Tibial artery (tissue), 4 donors: ENCODE measurements around the gene CAPSL.
"Not testable (repeated sequence)": the region's sequence is repeated elsewhere in the genome, so short reads cannot be mapped to it uniquely, and the experiment has no call there.

Experiments
- DNase-seq, 2 donors: peaks; one replicate each; pipeline ENCODE4 v3.0.0-alpha.2; 2019
- H3K27ac ChIP-seq, 2 donors: fragments of 200-600 bp; sonication (generic) in 1 of 2; 1 replicate in 1 of 2; 2 replicates in 1 of 2; pipeline ENCODE4 v1.5.1; 2018 to 2019; ENCODE audit warnings: mild to moderate bottlenecking in 1 of 2
- H3K27me3 ChIP-seq, 2 donors: fragments of 200-600 bp; sonication (generic) in 1 of 2; one replicate each; pipeline versions ENCODE4 v1.5.1 to v1.6.0; 2016 to 2019
- H3K36me3 ChIP-seq, 3 donors: fragments of 200-600 bp; sonication (generic) in 2 of 3; one replicate each; pipeline ENCODE4 v1.5.1; 2016 to 2019; ENCODE audit warnings: mild to moderate bottlenecking in 2 of 3
- H3K4me1 ChIP-seq, 4 donors: fragments of 200-600 bp; sonication (generic) in 2 of 4; 1 replicate in 3 of 4; 2 replicates in 1 of 4; pipeline ENCODE4 v1.5.1; 2016 to 2019
- H3K4me3 ChIP-seq, 2 donors: fragments of 200-600 bp; sonication (generic) in 1 of 2; 1 replicate in 1 of 2; 2 replicates in 1 of 2; pipeline ENCODE4 v1.5.1; 2018 to 2019; ENCODE audit warnings: mild to moderate bottlenecking in 2 of 2
- H3K9me3 ChIP-seq, 3 donors: fragments of 200-600 bp; sonication (generic) in 1 of 3; one replicate each; pipeline ENCODE4 v1.5.1; 2016 to 2019
- intact Hi-C: fragments of 100-400 bp; cut with DNase I; formaldehyde crosslinking; loops from one replicate; pipeline ENCODE4 v1.15.0; 2023; ENCODE audit warnings: low total_unique reads
- TF ChIP-seq, protein P1 (sequence below), 2 experiments: fragments of 200-600 bp in 1 of 2; fragments of 450-650 bp in 1 of 2; IDR thresholded peaks; one replicate each; pipeline ENCODE4 v1.5.1; 2017 to 2019; ENCODE audit warnings: antibody characterized with exemption in 2 of 2, mild to moderate bottlenecking in 1 of 2, moderate library complexity in 1 of 2

CAPSL gene

DNA sequence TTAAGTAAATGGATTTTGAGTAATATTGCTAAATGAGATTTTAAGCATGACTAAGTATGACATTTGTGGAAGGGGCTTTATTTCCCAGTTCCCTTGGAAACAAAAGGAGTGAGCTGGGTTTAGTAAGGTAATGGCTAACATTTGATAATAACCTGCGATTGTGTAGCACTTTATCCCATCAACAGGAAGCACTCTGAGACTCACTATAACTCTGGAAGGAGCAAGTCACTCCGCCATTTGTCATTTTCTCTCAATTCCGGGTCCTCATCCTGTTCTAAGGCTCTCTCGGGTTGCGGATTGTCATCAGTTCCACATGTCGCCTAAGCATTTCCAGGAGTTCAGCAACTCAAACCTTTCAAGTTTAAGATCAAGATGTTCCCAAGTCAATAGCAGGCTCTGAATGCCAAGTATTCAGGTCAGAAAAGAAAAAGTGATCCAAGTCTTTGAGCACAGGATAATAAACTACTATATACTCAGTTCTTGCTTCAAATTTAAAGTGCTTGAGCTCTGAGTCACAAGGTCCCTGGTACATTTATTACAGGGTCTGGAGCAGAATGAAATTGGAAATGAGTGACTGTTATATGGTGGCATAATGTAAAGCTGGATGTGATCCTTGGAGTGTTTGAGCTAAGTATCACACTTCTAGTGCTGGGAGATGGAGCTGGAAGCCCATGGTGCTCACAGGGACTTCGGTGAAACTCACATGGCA is 39.3 kb downstream of the CAPSL start:
- intact Hi-C loops = no loop called here
- Histone ChIP-seq H3K4me3 (no peak overlapping the region), H3K4me1 (no peaks in the 10 kb centered on the region), H3K27me3 (no peaks in the 10 kb centered on the region), H3K36me3 (no peaks in the 10 kb centered on the region), H3K27ac (no peak overlapping the region), H3K9me3 (no peaks in the 10 kb centered on the region)
- TF ChIP-seq, protein P1, sequence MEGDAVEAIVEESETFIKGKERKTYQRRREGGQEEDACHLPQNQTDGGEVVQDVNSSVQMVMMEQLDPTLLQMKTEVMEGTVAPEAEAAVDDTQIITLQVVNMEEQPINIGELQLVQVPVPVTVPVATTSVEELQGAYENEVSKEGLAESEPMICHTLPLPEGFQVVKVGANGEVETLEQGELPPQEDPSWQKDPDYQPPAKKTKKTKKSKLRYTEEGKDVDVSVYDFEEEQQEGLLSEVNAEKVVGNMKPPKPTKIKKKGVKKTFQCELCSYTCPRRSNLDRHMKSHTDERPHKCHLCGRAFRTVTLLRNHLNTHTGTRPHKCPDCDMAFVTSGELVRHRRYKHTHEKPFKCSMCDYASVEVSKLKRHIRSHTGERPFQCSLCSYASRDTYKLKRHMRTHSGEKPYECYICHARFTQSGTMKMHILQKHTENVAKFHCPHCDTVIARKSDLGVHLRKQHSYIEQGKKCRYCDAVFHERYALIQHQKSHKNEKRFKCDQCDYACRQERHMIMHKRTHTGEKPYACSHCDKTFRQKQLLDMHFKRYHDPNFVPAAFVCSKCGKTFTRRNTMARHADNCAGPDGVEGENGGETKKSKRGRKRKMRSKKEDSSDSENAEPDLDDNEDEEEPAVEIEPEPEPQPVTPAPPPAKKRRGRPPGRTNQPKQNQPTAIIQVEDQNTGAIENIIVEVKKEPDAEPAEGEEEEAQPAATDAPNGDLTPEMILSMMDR (IDR thresholded peaks at IDR 0.05) = no peak
- no peak for DNase-seq

DNA sequence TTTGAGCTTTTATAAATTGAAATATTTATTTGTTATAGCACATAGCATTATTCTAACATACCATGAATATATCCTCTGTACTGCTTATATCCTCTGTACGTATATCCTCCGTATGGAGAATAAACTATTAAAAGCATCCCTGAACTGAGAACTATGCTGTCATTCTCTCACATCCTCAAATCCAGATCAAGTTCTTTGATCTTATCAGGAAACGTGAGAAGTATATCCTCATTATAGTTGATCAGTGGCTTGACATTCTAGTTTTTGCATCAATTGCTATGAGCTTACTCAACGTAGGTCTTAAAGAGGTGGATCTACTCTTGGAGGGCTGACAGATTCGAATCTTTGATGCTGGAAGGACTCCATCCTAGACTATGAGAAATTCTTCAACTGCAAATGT is 44.3 kb downstream of the CAPSL start:
- H3K27ac ChIP-seq = no peak overlapping the region
- H3K27me3 ChIP-seq = no peaks in the 10 kb centered on the region
- TF ChIP-seq, protein P1 (IDR thresholded peaks at IDR 0.05) = no peak
- H3K36me3 ChIP-seq = no peaks in the 10 kb centered on the region
- DNase-seq = no peak
- intact Hi-C loops = no loop called here
- H3K9me3 ChIP-seq = no peaks in the 10 kb centered on the region
- no peaks in the 10 kb centered on the region for H3K4me1 ChIP-seq
- no peak overlapping the region for H3K4me3 ChIP-seq

DNA sequence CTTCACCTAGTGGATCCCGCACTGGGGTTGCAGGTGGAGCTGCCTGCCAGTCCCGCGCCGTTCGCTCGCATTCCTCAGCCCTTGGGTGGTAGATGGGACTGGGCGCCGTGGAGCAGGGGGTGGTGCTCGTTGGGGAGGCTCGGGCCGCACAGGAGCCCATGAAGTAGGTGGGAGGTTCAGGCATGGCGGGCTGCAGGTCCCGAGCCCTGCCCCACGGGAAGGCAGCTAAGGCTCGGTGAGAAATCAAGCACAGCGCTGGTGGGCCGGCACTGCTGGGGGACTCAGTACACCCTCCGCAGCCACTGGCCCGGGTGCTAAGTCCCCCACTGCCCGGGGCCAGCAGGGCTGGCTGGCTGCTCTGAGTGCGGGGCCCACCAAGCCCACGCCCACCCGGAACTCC is 45.6 kb downstream of the CAPSL start:
- H3K27ac ChIP-seq, H3K9me3 ChIP-seq, H3K4me3 ChIP-seq, H3K36me3 ChIP-seq, H3K4me1 ChIP-seq, DNase-seq, intact Hi-C loops, H3K27me3 ChIP-seq: not testable (repeated sequence)

DNA sequence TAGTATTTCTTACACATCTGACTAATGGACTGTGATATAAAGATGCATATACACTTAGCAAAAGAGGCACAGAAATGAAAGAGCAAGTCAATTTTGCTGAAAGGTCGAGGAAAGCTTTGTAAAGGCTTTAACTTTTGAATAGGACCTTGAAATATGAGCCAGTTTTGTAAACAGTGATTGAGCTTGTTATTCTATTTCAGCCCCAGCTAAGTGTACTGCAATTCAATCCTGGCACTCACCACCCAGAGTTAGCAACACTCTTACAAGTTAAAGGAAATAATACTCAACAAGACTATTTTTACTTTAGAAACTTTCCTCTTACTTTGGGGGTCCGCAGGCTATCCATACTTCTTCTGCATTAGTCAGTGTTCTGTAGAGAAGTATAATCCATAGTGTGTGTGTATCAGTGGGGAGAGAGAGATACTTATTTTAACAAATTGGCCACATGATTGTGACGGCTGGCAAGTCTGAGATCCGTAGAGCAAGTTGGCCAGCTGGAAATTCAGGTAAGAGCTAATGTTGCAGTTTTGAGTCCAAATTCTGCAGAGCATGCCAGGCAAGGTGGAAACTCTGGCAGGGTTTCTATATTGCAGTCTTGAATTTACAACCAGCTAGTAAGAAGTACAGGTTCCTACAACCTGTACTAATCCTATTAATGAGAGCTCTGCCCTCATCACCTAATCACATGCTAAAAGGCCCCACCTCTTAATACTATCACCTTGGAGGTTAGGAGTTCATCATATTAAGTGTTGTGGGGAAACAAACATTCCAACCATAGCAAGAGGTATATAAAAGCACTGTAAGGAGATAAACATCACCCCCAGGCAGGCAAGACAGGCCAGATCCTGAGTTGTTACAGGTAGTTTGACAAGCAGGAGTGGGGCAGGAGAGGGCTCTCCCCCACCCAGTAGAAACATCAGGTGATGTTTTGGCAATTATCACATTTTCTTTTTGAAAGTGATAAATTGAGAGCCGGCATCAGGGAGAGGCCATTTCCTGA is 48.1 kb downstream of the CAPSL start:
- Histone ChIP-seq H3K27ac (no peak overlapping the region), H3K27me3 (no peaks in the 10 kb centered on the region), H3K36me3 (no peaks in the 10 kb centered on the region), H3K4me3 (no peak overlapping the region), H3K4me1 (no peaks in the 10 kb centered on the region), H3K9me3 (no peaks in the 10 kb centered on the region)
- TF ChIP-seq, protein P1 (IDR thresholded peaks at IDR 0.05) = no peak
- intact Hi-C loops = no loop called here
- DNase-seq = no peak

DNA sequence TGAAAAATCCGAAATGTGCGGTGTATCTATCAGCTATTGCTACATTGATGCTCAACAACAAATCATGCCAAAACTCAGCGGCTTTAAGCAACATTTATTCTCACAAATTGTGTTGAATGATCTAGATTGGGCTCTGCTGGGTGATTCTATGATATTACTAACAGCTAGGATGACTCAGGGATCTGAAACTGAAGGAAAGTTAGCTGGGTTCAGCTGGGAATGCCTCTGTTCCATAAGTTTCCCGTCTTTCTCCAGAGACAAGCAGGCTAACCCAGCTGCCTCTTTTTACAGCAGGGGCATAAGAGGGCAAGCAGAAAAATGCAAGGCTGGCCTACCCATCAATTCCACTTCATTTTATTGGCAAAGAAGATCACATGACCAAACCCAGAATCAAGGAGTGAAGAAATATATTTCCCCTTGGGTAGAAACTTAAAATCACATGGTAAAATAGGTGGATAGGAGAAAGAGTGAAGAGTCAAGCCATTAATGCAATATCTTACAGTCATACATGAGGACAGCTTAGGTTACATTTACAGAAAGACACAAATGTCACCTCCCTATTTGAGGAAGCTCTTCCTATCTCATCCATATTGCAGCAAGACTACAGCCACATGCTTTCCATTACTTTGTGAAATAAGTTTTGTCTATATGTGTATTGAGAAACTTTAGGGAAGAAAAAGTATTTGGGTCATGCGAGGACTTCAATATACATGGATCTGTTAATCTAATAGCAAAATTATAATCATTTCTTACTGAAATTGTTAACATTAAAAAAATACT is 50.9 kb downstream of the CAPSL start:
- Histone ChIP-seq H3K27ac (no peak overlapping the region), H3K36me3 (no peaks in the 10 kb centered on the region), H3K4me1 (no peaks in the 10 kb centered on the region), H3K27me3 (no peaks in the 10 kb centered on the region), H3K4me3 (no peak overlapping the region), H3K9me3 (no peaks in the 10 kb centered on the region)
- DNase-seq = no peak
- intact Hi-C loops = no loop called here
- TF ChIP-seq, protein P1 (IDR thresholded peaks at IDR 0.05) = no peak
